ENCODE results near the gene TUBGCP3. TPM values are rescaled to one million over a fixed set of nuclear protein-coding genes. Genes with fewer than 3 reads are reported as not detected.
"Not testable (repeated sequence)": the region's sequence is repeated elsewhere in the genome, so short reads cannot be mapped to it uniquely, and the experiment has no call there.

TUBGCP3 gene
- 16.3 TPM for total RNA-seq
- polyA plus RNA-seq, result 16.3 TPM
- long read RNA-seq, donor 1, partial matches to known transcripts, result 0 of 1 reads
- long read RNA-seq, donor 1, other reads (novel, unspliced or antisense), result 0 of 1 reads
- long read RNA-seq, donor 2, result 0 reads
- long read RNA-seq, donor 3, transcript TUBGCP3-204 (10 exons, 2,461 nt), result major isoform, 5 of 9 reads
- long read RNA-seq, donor 3, partial matches to known transcripts, result 0 of 9 reads
- long read RNA-seq, donor 3, other reads (novel, unspliced or antisense), result 0 of 9 reads
- long read RNA-seq, donor 4, partial matches to known transcripts, result 0 of 2 reads
- long read RNA-seq, donor 4, other reads (novel, unspliced or antisense), result 0 of 2 reads
- long read RNA-seq, donor 5, partial matches to known transcripts, result 0 of 8 reads
- long read RNA-seq, donor 5, other reads (novel, unspliced or antisense), result 0 of 8 reads
- long read RNA-seq, donor 6, transcript TUBGCP3-204 (10 exons, 2,461 nt), result major isoform, 7 of 11 reads
- long read RNA-seq, donor 6, partial matches to known transcripts, result 0 of 11 reads
- long read RNA-seq, donor 6, other reads (novel, unspliced or antisense), result 0 of 11 reads
- long read RNA-seq, donor 7, transcript TUBGCP3-201 (22 exons, 3,899 nt), result major isoform, 5 of 10 reads
- long read RNA-seq, donor 7, partial matches to known transcripts, result 0 of 10 reads
- long read RNA-seq, donor 7, other reads (novel, unspliced or antisense), result 0 of 10 reads
- long read RNA-seq, donor 8, partial matches to known transcripts, result 0 of 3 reads
- long read RNA-seq, donor 8, other reads (novel, unspliced or antisense), result 0 of 3 reads
- long read RNA-seq, donor 9, transcript TUBGCP3-201 (22 exons, 3,899 nt), result major isoform, 5 of 7 reads
- long read RNA-seq, donor 9, partial matches to known transcripts, result 0 of 7 reads
- long read RNA-seq, donor 9, other reads (novel, unspliced or antisense), result 0 of 7 reads
- long read RNA-seq, donor 10, partial matches to known transcripts, result 0 of 5 reads
- long read RNA-seq, donor 10, other reads (novel, unspliced or antisense), result 0 of 5 reads

GRCh38 chr13:112587764-112588489 is at the start of gene TUBGCP3:
Gene TUBGCP3 (minus strand): TSS chr13:112588153. CDS start chr13:112587980, 173 bp downstream.
- H3K4me3 ChIP-seq (ENCODE audit: low read length in 2 of 2), result peak within 1 kb of the TSS; percentile 80
- peak within 1 kb of the TSS; percentile 80 to 89 for H3K27ac ChIP-seq (ENCODE audit: low read depth in 1 of 2, low read length in 1 of 2)
- peak; percentile 47 to 89 (median 71) for DNase-seq (ENCODE audit: low read depth in 6 of 9, low spot score in 9 of 9)
- H3K36me3 ChIP-seq (ENCODE audit: control insufficient read depth in 2 of 2, insufficient read depth in 2 of 2, low read length in 1 of 2), result no peaks in the 10 kb centered on the region
- under 1% methylated on average over 77 of the region's 77 CpGs for WGBS
- H3K4me1 ChIP-seq (ENCODE audit: control insufficient read depth in 2 of 2, insufficient read depth in 2 of 2, low read length in 2 of 2), result peaks cover 9 to 22% of the 10 kb centered on the region in 2 donors
- H3K27me3 ChIP-seq (ENCODE audit: control insufficient read depth in 2 of 2, insufficient read depth in 1 of 2, low read length in 1 of 2), result no peaks in the 10 kb centered on the region
- no peaks in the 10 kb centered on the region for H3K9me3 ChIP-seq (ENCODE audit: control insufficient read depth in 2 of 2, insufficient read depth in 1 of 2, low read length in 1 of 2)

GRCh38 chr13:112637017-112637801 is 49.3 kb upstream of the TUBGCP3 start:
- Histone ChIP-seq H3K27ac (ENCODE audit: low read depth in 1 of 2, low read length in 1 of 2) (no peak overlapping the region), H3K9me3 (ENCODE audit: control insufficient read depth in 2 of 2, insufficient read depth in 1 of 2, low read length in 1 of 2) (peaks cover 0 to 3% of the 10 kb centered on the region in 2 donors), H3K4me3 (ENCODE audit: low read length in 2 of 2) (no peak overlapping the region), H3K36me3 (ENCODE audit: control insufficient read depth in 2 of 2, insufficient read depth in 2 of 2, low read length in 1 of 2) (no peaks in the 10 kb centered on the region), H3K4me1 (ENCODE audit: control insufficient read depth in 2 of 2, insufficient read depth in 2 of 2, low read length in 2 of 2) (peaks cover 5 to 36% of the 10 kb centered on the region in 2 donors), H3K27me3 (ENCODE audit: control insufficient read depth in 2 of 2, insufficient read depth in 1 of 2, low read length in 1 of 2) (peaks cover 4 to 43% of the 10 kb centered on the region in 2 donors)
- no peak for DNase-seq (ENCODE audit: low read depth in 6 of 9, low spot score in 9 of 9)
- WGBS, result 93% methylated on average over 27 of the region's 27 CpGs

GRCh38 chr13:112636401-112636975 is 48.5 kb upstream of the TUBGCP3 start:
- 95% methylated on average over 19 of the region's 19 CpGs for WGBS
- Histone ChIP-seq H3K4me3 (ENCODE audit: low read length in 2 of 2) (no peak overlapping the region), H3K27ac (ENCODE audit: low read depth in 1 of 2, low read length in 1 of 2) (no peak overlapping the region), H3K4me1 (ENCODE audit: control insufficient read depth in 2 of 2, insufficient read depth in 2 of 2, low read length in 2 of 2) (peaks cover 5 to 29% of the 10 kb centered on the region in 2 donors), H3K27me3 (ENCODE audit: control insufficient read depth in 2 of 2, insufficient read depth in 1 of 2, low read length in 1 of 2) (peaks cover 4 to 43% of the 10 kb centered on the region in 2 donors), H3K9me3 (ENCODE audit: control insufficient read depth in 2 of 2, insufficient read depth in 1 of 2, low read length in 1 of 2) (peaks cover 0 to 3% of the 10 kb centered on the region in 2 donors), H3K36me3 (ENCODE audit: control insufficient read depth in 2 of 2, insufficient read depth in 2 of 2, low read length in 1 of 2) (no peaks in the 10 kb centered on the region)
- no peak for DNase-seq (ENCODE audit: low read depth in 6 of 9, low spot score in 9 of 9)

- Histone ChIP-seq H3K27me3 (ENCODE audit: control insufficient read depth in 2 of 2, insufficient read depth in 1 of 2, low read length in 1 of 2) (peaks cover 2 to 43% of the 10 kb centered on the region in 2 donors), H3K27ac (ENCODE audit: low read depth in 1 of 2, low read length in 1 of 2) (no peak overlapping the region), H3K4me3 (ENCODE audit: low read length in 2 of 2) (no peak overlapping the region), H3K36me3 (ENCODE audit: control insufficient read depth in 2 of 2, insufficient read depth in 2 of 2, low read length in 1 of 2) (no peaks in the 10 kb centered on the region), H3K9me3 (ENCODE audit: control insufficient read depth in 2 of 2, insufficient read depth in 1 of 2, low read length in 1 of 2) (peaks cover 0 to 3% of the 10 kb centered on the region in 2 donors), H3K4me1 (ENCODE audit: control insufficient read depth in 2 of 2, insufficient read depth in 2 of 2, low read length in 2 of 2) (peaks cover 5 to 17% of the 10 kb centered on the region in 2 donors)
- WGBS, result 69% methylated on average over 6 of the region's 6 CpGs
- no peak for DNase-seq (ENCODE audit: low read depth in 6 of 9, low spot score in 9 of 9)
Observed at GRCh38 chr13:112635323-112635722, 47.4 kb upstream of the TUBGCP3 start.

GRCh38 chr13:112634102-112634501 is 46.1 kb upstream of the TUBGCP3 start:
- Histone ChIP-seq H3K27ac (ENCODE audit: low read depth in 1 of 2, low read length in 1 of 2) (no peak overlapping the region), H3K9me3 (ENCODE audit: control insufficient read depth in 2 of 2, insufficient read depth in 1 of 2, low read length in 1 of 2) (peaks cover 0 to 2% of the 10 kb centered on the region in 2 donors), H3K36me3 (ENCODE audit: control insufficient read depth in 2 of 2, insufficient read depth in 2 of 2, low read length in 1 of 2) (no peaks in the 10 kb centered on the region), H3K4me1 (ENCODE audit: control insufficient read depth in 2 of 2, insufficient read depth in 2 of 2, low read length in 2 of 2) (peaks cover 4 to 6% of the 10 kb centered on the region in 2 donors), H3K4me3 (ENCODE audit: low read length in 2 of 2) (no peak overlapping the region), H3K27me3 (ENCODE audit: control insufficient read depth in 2 of 2, insufficient read depth in 1 of 2, low read length in 1 of 2) (peaks cover 0 to 43% of the 10 kb centered on the region in 2 donors)
- no peak for DNase-seq (ENCODE audit: low read depth in 6 of 9, low spot score in 9 of 9)
- 93% methylated on average over 11 of the region's 11 CpGs for whole genome bisulfite sequencing

- 98% methylated on average over 10 of the region's 10 CpGs for WGBS
- peaks cover 0 to 15% of the 10 kb centered on the region in 2 donors for H3K27me3 ChIP-seq (ENCODE audit: control insufficient read depth in 2 of 2, insufficient read depth in 1 of 2, low read length in 1 of 2)
- H3K9me3 ChIP-seq (ENCODE audit: control insufficient read depth in 2 of 2, insufficient read depth in 1 of 2, low read length in 1 of 2); H3K27ac ChIP-seq (ENCODE audit: low read depth in 1 of 2, low read length in 1 of 2); H3K36me3 ChIP-seq (ENCODE audit: control insufficient read depth in 2 of 2, insufficient read depth in 2 of 2, low read length in 1 of 2); H3K4me1 ChIP-seq (ENCODE audit: control insufficient read depth in 2 of 2, insufficient read depth in 2 of 2, low read length in 2 of 2); H3K4me3 ChIP-seq (ENCODE audit: low read length in 2 of 2); DNase-seq (ENCODE audit: low read depth in 6 of 9, low spot score in 9 of 9): not testable (repeated sequence)
Observed at GRCh38 chr13:112630226-112630625, 42.3 kb upstream of the TUBGCP3 start.

GRCh38 chr13:112629161-112629560 is 41.2 kb upstream of the TUBGCP3 start:
- 88% methylated on average over 8 of the region's 8 CpGs for WGBS

GRCh38 chr13:112627613-112628012 is 39.7 kb upstream of the TUBGCP3 start:
- H3K27me3 ChIP-seq (ENCODE audit: control insufficient read depth in 2 of 2, insufficient read depth in 1 of 2, low read length in 1 of 2), result peaks cover 0 to 13% of the 10 kb centered on the region in 2 donors
- not testable (repeated sequence) for DNase-seq (ENCODE audit: low read depth in 6 of 9, low spot score in 9 of 9); H3K36me3 ChIP-seq (ENCODE audit: control insufficient read depth in 2 of 2, insufficient read depth in 2 of 2, low read length in 1 of 2); H3K9me3 ChIP-seq (ENCODE audit: control insufficient read depth in 2 of 2, insufficient read depth in 1 of 2, low read length in 1 of 2); H3K27ac ChIP-seq (ENCODE audit: low read depth in 1 of 2, low read length in 1 of 2); H3K4me3 ChIP-seq (ENCODE audit: low read length in 2 of 2); H3K4me1 ChIP-seq (ENCODE audit: control insufficient read depth in 2 of 2, insufficient read depth in 2 of 2, low read length in 2 of 2)
- 95% methylated on average over 1 of the region's 1 CpG for WGBS

More at GRCh38 chr13:112629161-112629560, 41.2 kb upstream of the TUBGCP3 start:
- Histone ChIP-seq H3K27ac (ENCODE audit: low read depth in 1 of 2, low read length in 1 of 2) (no peak overlapping the region), H3K4me3 (ENCODE audit: low read length in 2 of 2) (no peak overlapping the region), H3K4me1 (ENCODE audit: control insufficient read depth in 2 of 2, insufficient read depth in 2 of 2, low read length in 2 of 2) (no peaks in the 10 kb centered on the region), H3K27me3 (ENCODE audit: control insufficient read depth in 2 of 2, insufficient read depth in 1 of 2, low read length in 1 of 2) (peaks cover 0 to 11% of the 10 kb centered on the region in 2 donors), H3K9me3 (ENCODE audit: control insufficient read depth in 2 of 2, insufficient read depth in 1 of 2, low read length in 1 of 2) (no peaks in the 10 kb centered on the region), H3K36me3 (ENCODE audit: control insufficient read depth in 2 of 2, insufficient read depth in 2 of 2, low read length in 1 of 2) (no peaks in the 10 kb centered on the region)
- DNase-seq (ENCODE audit: low read depth in 6 of 9, low spot score in 9 of 9), result no peak
